A172 (cell line): Measurements from ENCODE around the gene SHCBP1. TPM values are rescaled to one million over a fixed set of nuclear protein-coding genes. Genes with fewer than 3 reads are reported as not detected.
"Not testable (repeated sequence)": the region's sequence is repeated elsewhere in the genome, so short reads cannot be mapped to it uniquely, and the experiment has no call there.

Source experiments
- DNase-seq: peaks from one replicate; pipeline ENCODE4 v3.0.0-alpha.2; 2015; ENCODE audit warnings: low spot score
- total RNA-seq: library from RNA; depleted of rRNA; stranded (reverse); fragments of >200 nt; shearing (Covaris generic); gene quantifications from 2 replicates; pipeline ENCODE4 v1.2.3, GENCODE V29; 2014; rRNA removed

Gene SHCBP1, protein sequence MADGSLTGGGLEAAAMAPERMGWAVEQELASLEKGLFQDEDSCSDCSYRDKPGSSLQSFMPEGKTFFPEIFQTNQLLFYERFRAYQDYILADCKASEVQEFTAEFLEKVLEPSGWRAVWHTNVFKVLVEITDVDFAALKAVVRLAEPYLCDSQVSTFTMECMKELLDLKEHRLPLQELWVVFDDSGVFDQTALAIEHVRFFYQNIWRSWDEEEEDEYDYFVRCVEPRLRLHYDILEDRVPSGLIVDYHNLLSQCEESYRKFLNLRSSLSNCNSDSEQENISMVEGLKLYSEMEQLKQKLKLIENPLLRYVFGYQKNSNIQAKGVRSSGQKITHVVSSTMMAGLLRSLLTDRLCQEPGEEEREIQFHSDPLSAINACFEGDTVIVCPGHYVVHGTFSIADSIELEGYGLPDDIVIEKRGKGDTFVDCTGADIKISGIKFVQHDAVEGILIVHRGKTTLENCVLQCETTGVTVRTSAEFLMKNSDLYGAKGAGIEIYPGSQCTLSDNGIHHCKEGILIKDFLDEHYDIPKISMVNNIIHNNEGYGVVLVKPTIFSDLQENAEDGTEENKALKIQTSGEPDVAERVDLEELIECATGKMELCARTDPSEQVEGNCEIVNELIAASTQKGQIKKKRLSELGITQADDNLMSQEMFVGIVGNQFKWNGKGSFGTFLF
- 66.0 and 68.8 TPM in 2 replicates for total RNA-seq

DNA sequence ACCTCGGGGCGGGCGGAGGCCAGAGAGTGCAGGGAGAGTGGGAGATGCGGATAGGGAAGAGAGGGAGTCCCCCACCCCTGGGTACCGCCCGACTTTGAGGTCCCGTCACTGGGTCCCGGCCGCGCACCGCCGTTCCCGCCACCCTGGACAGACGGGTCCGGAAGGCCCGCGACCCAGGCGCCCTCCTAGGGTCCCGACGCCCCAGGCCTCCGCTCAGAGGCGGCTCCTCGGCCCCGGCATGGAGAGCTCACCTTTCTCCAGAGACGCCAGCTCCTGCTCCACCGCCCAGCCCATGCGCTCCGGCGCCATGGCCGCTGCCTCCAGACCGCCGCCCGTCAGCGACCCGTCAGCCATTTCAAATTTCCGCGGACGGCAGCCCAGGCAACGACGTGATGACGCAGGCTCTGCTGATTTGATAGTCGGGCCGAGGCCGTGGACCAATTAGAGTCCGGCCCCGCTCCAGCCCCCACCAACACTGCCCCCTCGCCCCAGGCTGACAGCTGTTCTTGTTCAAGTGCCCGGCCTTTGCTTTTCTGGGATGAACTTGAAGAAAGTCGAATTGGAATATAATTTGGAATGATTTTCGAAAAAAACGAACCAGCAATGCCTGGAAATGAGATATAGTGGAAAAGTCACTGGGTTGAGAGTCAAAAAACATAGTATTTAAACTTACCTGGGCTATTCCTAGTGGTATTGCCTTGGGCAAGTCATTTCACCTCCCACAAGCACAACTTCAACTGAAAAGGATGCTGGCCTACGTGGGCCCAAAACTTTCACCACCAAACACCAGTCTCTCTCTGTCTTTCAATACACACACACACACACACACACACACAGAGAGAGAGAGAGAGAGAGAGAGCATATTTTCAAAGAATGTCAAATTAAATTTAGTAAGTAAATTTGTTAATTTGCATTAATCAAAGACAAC lies at the start of gene SHCBP1:
Gene SHCBP1 (minus strand): TSS at position 374 of the 928 bp plus-strand sequence. CDS start 20 bp downstream, at position 354.
- peak; percentile 87 for DNase-seq

DNA sequence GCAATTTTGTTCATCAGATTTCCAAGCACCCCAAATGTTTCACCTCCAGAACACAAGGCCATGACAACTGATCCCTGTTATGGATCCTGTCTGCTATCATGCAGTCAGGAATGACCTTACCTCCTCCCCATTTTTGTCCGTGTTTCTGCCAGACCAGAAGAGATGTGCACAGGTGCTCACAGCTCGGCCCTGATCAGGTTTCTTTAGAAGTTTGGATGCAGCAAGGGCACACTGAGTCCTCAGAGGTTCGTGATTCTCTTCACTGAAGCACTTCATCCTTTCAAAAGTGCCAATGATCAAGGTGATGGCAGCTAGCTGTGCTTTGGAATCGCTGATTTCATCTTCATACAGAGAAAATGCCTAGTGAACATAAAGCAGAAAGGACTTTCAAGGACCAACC lies 40.9 kb upstream of the SHCBP1 start:
- DNase-seq: no peak

DNA sequence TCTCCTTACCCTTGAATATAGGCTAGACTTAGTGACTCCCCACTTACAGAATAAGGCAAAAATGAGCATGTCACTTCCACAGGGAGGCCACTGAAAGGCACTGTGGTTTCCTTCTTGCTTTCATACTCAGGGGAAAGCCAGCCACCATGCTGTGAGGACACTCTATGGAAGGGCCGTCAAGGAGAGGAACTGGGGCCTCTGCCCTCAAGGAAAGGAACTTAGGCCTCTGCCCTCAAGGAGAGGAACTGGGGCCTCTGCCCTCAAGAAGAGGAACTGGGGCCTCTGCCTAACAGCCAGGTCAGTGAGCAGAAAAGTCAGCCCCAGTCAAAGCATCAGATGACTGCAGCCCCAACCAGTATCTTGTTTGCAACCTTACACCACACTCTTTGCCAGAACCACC lies 37.7 kb upstream of the SHCBP1 start:
- DNase-seq: no peak

DNA sequence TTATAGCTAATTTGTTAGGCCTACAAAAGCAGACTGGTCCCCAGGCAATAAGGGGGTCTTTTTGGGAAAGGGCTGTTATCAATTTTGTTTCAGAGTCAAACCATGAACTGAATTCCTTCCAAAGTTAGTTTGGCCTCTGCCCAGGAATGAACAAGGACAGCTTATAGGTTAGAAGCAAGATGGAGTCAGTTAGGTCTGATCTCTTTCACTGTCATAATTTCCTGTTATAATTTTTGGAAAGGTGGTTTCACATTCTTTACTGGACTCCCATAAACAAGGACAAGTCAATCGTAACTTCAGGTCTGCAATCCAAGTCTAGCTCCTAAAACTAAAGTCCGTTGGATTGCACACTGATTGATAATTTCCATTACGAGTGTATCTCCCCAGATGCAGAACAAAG lies 30.1 kb upstream of the SHCBP1 start:
- no peak for DNase-seq

DNA sequence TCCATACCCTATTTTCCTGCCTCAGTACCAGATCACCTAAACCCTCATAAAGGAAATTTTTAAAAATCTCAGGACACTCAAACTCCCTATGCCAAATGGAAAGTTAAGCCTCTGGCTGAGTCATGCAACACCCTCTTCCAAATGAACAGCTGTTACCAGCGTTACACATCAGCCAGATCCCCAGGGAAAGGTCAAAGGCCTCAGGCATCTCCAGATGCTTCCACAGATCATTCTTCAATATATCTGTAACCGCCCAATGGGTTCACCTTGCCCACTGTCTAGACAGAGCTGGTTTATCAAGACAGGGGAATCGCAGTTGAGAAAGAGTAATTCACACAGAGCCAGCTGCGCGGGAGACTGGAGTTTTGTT lies 29.1 kb upstream of the SHCBP1 start:
- DNase-seq: peak; percentile 16

GRCh38 chr16:46649588-46650253 lies 28.5 kb upstream of the SHCBP1 start:
- peak; percentile 53 for DNase-seq

- DNase-seq: no peak
Observed at GRCh38 chr16:46648656-46649055, 27.5 kb upstream of the SHCBP1 start.

- DNase-seq: no peak
Observed at GRCh38 chr16:46638947-46639925, 18.1 kb upstream of the SHCBP1 start.

GRCh38 chr16:46632778-46633733 lies 11.9 kb upstream of the SHCBP1 start:
- DNase-seq: no peak

DNA sequence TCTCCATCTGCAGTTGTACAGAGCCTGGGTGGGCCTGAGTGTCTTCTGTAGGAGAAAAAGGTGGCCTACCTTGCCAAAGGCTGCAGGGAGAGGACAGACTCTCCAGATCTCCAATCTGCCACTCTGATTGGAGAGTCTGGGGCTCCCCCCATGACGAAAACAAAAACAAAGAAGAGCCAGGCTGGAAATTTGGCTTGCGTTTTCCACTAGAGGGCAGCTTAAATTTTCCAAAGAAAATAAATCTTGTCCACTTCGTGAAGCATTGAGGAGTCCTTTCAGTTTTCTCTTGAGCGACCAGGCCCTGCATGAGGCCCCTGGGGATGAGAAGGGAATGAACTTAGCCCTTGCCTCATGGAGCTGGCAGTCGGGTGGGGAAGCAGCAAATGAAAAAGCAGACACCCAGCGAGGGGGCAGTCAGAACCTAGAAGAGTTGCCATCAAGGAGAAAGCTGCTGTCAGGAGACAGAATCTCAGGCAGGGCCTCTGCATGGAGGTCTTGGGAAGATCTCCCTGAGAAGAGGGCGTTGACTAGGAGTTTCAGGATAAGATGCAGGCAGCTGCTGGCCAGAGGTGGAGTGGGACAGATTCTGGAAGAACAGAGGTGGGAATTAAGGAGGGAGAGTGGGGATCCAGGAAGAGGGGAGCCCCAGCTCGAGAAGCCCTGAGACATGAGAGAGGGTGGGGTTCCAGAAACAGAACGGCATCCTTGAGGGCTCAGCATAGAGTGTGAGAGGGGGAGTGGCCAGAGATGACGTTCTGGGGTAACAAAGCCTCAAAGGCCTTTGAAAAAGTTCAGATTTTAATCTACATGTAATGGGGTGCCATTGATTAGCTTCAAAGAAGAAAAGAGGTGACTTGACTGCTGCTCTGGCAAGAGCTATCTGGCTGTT lies 8.4 kb upstream of the SHCBP1 start:
- peak; percentile 64 for DNase-seq

- no peak for DNase-seq
Observed at GRCh38 chr16:46627746-46628145, 6.6 kb upstream of the SHCBP1 start.

- DNase-seq: not testable (repeated sequence)
Observed at GRCh38 chr16:46626681-46627080, 5.5 kb upstream of the SHCBP1 start.

DNA sequence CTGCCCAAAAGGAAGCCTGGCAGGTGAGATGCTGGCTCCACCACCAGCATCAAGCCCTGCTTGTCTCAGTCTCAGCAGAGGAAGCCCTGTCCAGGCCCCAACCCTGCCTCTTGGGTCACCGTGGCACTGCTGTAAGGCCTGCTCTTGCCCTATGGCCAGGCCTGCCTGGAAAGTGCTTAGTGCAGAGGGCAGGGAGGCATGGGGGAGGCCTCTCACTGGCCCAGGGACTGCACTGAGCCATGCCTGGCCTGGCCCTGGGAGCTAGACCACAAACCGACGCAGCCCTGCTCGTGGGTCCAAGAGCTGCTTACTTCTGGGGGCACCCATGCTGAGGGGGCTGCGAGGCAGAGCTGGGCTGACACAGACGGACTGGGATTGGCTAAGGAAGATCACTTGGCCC lies 3.7 kb upstream of the SHCBP1 start:
- not testable (repeated sequence) for DNase-seq

- DNase-seq: not testable (repeated sequence)
Observed at GRCh38 chr16:46623707-46624106, 2.5 kb upstream of the SHCBP1 start.

DNA sequence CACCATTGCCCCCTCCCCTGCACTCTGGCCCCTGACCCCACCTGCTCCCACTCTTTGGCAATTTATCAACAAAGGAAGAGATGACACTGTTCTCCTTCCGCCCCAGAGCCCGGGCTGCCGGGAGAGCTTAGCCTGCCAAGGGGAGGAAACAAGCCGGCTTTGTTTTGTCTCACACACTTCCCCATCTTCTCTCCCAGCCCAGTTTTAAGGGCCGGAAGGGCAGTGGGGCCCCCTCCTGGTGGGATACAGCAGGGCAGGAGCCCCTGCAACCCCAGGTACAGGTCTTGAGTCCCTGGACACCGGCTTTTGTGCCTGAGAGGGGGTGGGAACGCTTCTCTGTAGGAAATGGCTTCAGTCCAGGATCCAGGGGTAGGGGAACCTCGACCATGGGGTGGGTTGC lies 2.1 kb upstream of the SHCBP1 start:
- not testable (repeated sequence) for DNase-seq

DNA sequence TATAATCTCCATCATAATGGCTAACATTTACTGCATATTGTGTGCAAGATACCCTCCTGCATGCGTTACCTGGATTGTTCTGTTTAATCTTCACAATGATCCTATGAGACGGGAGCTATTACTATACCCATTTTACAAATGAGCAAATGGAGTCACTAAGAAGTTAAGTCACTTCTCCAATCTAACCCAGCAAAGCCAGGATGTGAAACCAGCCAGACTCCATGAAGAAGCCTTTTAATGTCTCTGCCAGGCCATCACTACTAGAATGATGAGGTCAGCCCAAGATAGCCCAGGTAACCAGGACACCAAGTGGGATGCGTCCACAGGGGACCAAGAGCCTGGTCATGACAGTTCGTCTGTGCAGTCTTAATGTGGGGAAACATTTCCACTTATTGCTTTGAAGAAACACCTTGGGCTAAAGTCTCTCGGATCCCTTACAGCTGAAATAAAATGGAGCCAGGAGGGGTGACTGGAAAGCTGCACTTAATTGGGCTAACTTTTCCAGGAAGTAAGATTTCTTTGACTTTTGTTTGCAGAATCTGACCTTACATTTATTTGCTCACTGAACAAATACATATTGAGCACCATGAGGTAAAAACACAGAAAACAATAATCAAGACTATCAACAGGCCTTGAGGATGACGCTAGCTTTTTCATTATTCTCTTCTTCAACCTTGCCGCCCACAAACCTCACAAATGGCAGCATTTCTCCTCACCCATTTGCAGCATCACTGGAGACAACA lies 926 bp upstream of the SHCBP1 start:
- no peak for DNase-seq

GRCh38 chr16:46620266-46621005 lies 743 bp downstream of the SHCBP1 start:
- peak; percentile 30 for DNase-seq
